Measurements from ENCODE around the gene NDUFV3.
A peak's percentile ranks its signal among the peaks of the same experiment; 100 is the strongest.
"Not testable (repeated sequence)": the region's sequence is repeated elsewhere in the genome, so short reads cannot be mapped to it uniquely, and the experiment has no call there.

Gene NDUFV3

GRCh38 chr21:42900446-42900845 lies 7.3 kb downstream of the NDUFV3 start:
- DNase-seq (ENCODE audit: low read depth): no peak

- no peak for DNase-seq (ENCODE audit: low read depth)
Measured at GRCh38 chr21:42903817-42904216, 10.7 kb downstream of the NDUFV3 start.

- no peak for DNase-seq (ENCODE audit: low read depth)
Measured at GRCh38 chr21:42905195-42905594, 12.1 kb downstream of the NDUFV3 start.

GRCh38 chr21:42906233-42906632 lies 13.1 kb downstream of the NDUFV3 start:
- no peak for DNase-seq (ENCODE audit: low read depth)

GRCh38 chr21:42908484-42908883 lies 15.4 kb downstream of the NDUFV3 start:
- not testable (repeated sequence) for DNase-seq (ENCODE audit: low read depth)

GRCh38 chr21:42911920-42912319 lies 18.8 kb downstream of the NDUFV3 start:
- DNase-seq (ENCODE audit: low read depth): not testable (repeated sequence)

- DNase-seq (ENCODE audit: low read depth): no peak
Measured at GRCh38 chr21:42913476-42913875, 20.4 kb downstream of the NDUFV3 start.

- no peak for DNase-seq (ENCODE audit: low read depth)
Measured at GRCh38 chr21:42918291-42918690, 25.2 kb downstream of the NDUFV3 start.

GRCh38 chr21:42921927-42922326 lies 28.8 kb downstream of the NDUFV3 start:
- no peak for DNase-seq (ENCODE audit: low read depth)

GRCh38 chr21:42922918-42923317 lies 29.8 kb downstream of the NDUFV3 start:
- DNase-seq (ENCODE audit: low read depth): no peak

GRCh38 chr21:42923553-42924432 lies 30.7 kb downstream of the NDUFV3 start:
- DNase-seq (ENCODE audit: low read depth): peak; percentile 50

GRCh38 chr21:42924433-42924751 lies 31.3 kb downstream of the NDUFV3 start:
- no peak for DNase-seq (ENCODE audit: low read depth)

- DNase-seq (ENCODE audit: low read depth): no peak
Measured at GRCh38 chr21:42925114-42925926, 32.2 kb downstream of the NDUFV3 start, which contains the start of gene ERVH48-1. ERVH48-1 (minus strand) TSS chr21:42925630; CDS start chr21:42919006, 6,624 bp downstream.

- not testable (repeated sequence) for DNase-seq (ENCODE audit: low read depth)
Measured at GRCh38 chr21:42927474-42928200, 34.5 kb downstream of the NDUFV3 start.

- no peak for DNase-seq (ENCODE audit: low read depth)
Measured at GRCh38 chr21:42929969-42930368, 36.9 kb downstream of the NDUFV3 start.

GRCh38 chr21:42931560-42932235 lies 38.6 kb downstream of the NDUFV3 start:
- DNase-seq (ENCODE audit: low read depth): no peak

GRCh38 chr21:42932378-42933136 lies 39.4 kb downstream of the NDUFV3 start:
- not testable (repeated sequence) for DNase-seq (ENCODE audit: low read depth)

GRCh38 chr21:42933137-42933970 lies 40.2 kb downstream of the NDUFV3 start:
- DNase-seq (ENCODE audit: low read depth): not testable (repeated sequence)

GRCh38 chr21:42933973-42934372 lies 40.9 kb downstream of the NDUFV3 start:
- DNase-seq (ENCODE audit: low read depth): not testable (repeated sequence)

- not testable (repeated sequence) for DNase-seq (ENCODE audit: low read depth)
Measured at GRCh38 chr21:42936360-42936759, 43.3 kb downstream of the NDUFV3 start.
